ENCODE results near the gene ALDH1B1.

DNA sequence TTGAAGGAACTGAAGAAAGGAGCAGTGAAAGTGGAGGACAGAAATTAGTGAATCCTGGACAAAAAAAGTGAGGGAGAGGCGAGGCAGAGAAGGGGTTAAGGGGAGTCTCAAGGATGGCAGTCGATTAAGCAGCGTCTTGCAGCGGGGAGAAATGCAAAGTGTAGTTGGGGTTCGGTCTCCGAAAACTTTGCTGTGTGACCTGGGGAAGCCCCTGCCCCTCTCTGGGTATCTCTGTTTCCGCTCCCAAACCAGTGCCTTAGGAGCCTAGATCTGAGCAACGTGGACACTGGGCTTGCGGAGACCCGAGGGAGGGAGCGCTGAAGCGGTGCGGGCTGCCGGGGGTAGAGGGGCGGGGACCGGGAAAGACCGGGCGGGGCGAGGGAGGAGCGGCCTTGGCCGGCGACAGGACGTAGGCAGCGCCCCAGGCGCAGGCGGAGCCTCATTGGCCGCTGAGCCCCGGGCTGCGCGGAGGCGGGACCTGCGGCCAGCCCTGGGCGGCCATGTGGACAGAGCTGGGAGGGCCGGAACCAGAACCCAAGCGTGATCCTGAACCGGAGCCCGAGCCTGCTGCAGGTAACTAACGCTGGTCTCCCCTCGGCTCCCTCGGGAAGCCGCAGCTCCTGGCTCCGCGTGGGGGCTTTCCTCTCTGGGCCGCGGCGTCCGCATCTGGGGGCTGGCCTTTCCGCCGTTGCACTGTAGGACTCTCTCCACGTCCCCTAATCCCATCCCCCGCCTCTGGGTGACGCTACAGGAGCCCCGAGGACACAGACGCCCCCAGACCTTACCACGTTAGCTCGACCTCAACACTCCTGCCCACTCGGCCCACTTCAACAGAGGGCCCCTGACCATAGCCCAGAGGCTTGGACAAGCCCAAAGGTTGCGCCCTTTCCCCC is at the start of gene ALDH1B1:
- TF ChIP-seq, protein P1, sequence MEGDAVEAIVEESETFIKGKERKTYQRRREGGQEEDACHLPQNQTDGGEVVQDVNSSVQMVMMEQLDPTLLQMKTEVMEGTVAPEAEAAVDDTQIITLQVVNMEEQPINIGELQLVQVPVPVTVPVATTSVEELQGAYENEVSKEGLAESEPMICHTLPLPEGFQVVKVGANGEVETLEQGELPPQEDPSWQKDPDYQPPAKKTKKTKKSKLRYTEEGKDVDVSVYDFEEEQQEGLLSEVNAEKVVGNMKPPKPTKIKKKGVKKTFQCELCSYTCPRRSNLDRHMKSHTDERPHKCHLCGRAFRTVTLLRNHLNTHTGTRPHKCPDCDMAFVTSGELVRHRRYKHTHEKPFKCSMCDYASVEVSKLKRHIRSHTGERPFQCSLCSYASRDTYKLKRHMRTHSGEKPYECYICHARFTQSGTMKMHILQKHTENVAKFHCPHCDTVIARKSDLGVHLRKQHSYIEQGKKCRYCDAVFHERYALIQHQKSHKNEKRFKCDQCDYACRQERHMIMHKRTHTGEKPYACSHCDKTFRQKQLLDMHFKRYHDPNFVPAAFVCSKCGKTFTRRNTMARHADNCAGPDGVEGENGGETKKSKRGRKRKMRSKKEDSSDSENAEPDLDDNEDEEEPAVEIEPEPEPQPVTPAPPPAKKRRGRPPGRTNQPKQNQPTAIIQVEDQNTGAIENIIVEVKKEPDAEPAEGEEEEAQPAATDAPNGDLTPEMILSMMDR (IDR thresholded peaks at IDR 0.05 in 2 of 3, conservative IDR thresholded peaks at IDR 0.05 in 1 of 3; ENCODE audit: borderline replicate concordance in 1 of 3, insufficient read depth in 1 of 3, low read depth in 2 of 3, low read length in 2 of 3), result peak in 2 of 3 experiments; percentile 26 to 32; a peak in 3 of 6 replicates
- TF ChIP-seq JUND (IDR thresholded peaks at IDR 0.05) (no peak), ZNF274 (IDR thresholded peaks at IDR 0.05; ENCODE audit: low read depth, low read length) (no peak), SP1 (IDR thresholded peaks at IDR 0.05; ENCODE audit: low read depth) (peak; percentile 4; the same call in 1 of the 2 replicates), TCF7L2 (IDR thresholded peaks at IDR 0.05; ENCODE audit: borderline replicate concordance, extremely low read depth, insufficient read depth, insufficient read length) (no peak), EZH2phosphoT487 (IDR thresholded peaks at IDR 0.05; ENCODE audit: borderline replicate concordance) (no peak)

All from HCT116 (cell line).